A673 (cell line): ENCODE results near the gene U2AF1L4.

ENCODE experiments used
- CTCF ChIP-seq: fragments of 300-800, 200-600 bp; sonication (generic); conservative IDR thresholded peaks from 2 replicates; pipeline ENCODE4 v1.5.1; 2017; ENCODE audit warnings: low read depth, mild to moderate bottlenecking, antibody characterized with exemption, low read length, moderate library complexity, mixed read lengths
- EZH2 ChIP-seq: fragments of 200-600 bp; sonication (generic); IDR thresholded peaks from 2 replicates; pipeline ENCODE4 v1.6.1; 2017; ENCODE audit warnings: borderline replicate concordance, low read depth, mild to moderate bottlenecking, mixed read lengths, antibody characterized with exemption, low read length; ENCODE audit not compliant: poor library complexity, severe bottlenecking

GRCh38 chr19:35773020-35773806 is 28.0 kb upstream of the U2AF1L4 start:
- TF ChIP-seq CTCF (no peak), EZH2 (no peak)
